Stimulated activated CD4-positive, alpha-beta T cell treated with anti-CD3 and anti-CD28 coated beads, TNF-alpha, amount 100 ng/mL, for 24 hours (primary cell): ENCODE results near the gene NTPCR.
"Not testable (repeated sequence)": the region's sequence is repeated elsewhere in the genome, so short reads cannot be mapped to it uniquely, and the experiment has no call there.

ENCODE experiments used
- DNase-seq, 3 experiments: peaks; one replicate each; pipeline ENCODE4 v3.0.0-alpha.2; 2020; ENCODE audit warnings: low read depth in 3 of 3

The NTPCR gene

GRCh38 chr1:232927166-232927565 is 23.2 kb upstream of the NTPCR start:
- not testable (repeated sequence) for DNase-seq

GRCh38 chr1:232927830-232928505 is 22.4 kb upstream of the NTPCR start:
- no peak for DNase-seq

DNA sequence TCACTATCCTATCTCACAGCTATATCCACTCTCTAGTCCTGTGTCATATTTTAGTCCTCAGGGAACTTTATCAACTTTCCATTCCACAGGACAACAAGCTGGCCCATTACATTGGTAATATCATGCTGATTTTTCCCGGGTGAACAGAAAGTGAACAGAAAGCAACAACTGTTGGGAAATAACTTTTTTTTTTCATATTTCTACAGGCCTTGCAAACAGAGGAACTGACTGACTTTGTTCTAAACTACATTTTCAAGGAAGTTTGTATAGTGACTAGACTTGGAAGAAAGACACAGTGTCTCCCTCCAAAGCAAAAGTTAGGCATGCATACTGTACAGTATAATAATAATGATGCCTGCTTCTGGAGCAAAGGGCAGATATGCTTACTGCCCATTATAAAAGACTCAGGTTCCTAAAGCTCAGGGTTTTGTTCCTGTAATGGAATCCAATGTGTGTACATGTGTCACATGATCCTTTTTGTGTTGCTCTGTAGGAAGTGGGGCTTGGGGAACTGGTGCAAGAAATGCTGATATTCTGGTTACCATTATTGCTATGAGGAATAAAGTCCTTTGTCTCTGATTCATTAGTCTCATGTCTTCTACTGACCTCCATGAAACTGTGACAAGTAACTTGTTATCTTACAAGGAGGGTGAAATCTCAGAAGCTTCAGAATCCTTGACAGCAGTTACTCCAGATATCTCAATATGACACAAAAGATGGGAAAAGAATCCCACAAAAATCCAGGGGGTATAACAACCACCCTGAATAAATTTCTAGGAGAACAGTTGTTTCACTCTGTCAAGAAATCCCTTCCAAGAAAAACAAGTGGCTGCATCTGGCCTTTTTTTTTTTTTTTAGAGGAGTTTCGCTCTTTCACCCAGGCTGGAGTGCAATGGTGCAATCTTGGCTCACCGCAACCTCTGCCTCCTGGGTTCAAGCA is 17.7 kb upstream of the NTPCR start:
- DNase-seq: no peak

- DNase-seq: no peak
Measured at GRCh38 chr1:232936941-232937340, 13.5 kb upstream of the NTPCR start.

DNA sequence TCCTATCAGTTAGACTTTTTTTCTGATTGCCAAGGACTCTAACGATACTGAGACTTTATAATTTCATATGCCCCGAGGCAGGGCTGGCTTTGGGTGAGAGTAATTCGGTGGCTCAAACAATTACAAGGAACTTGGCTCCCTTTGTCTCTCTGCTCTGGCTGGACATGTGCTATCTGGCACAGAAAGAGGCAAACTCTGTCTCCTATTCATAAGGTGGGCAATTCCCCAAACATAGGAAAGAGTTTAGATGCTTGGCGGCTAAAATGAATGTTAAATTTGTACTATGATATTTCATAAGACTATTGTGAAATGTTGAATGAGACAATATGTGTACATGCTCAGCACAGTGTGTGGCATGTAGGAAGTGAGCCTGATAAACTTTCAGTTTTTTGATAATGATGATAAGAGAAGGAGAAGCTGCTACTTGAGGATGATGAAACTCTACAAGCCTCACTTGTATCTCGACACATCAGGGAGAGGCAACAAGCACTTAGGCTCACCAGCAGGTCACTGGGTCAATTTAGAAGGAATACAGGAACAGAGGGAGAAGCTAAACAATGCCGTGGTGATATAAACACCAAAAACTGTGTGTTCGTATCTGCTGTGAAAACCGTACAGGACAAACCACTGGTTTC is 12.6 kb upstream of the NTPCR start:
- DNase-seq: no peak

DNA sequence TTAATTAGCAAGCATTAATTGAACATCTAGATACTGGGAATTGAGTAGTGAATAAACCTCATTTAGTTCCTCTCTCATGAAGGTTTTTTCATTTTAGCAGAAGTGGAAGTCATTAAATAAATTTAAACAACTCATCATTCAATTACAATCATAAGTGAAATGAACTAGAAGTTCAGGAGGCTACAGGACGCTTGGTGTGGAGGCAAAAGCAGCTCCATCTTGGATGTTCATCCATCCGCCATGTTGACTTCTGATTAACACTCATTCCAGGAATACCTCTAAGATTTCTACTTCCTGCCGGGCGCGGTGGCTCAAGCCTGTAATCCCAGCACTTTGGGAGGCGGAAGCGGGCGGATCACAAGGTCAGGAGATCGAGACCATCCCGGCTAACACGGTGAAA is 11.5 kb upstream of the NTPCR start:
- no peak for DNase-seq

DNA sequence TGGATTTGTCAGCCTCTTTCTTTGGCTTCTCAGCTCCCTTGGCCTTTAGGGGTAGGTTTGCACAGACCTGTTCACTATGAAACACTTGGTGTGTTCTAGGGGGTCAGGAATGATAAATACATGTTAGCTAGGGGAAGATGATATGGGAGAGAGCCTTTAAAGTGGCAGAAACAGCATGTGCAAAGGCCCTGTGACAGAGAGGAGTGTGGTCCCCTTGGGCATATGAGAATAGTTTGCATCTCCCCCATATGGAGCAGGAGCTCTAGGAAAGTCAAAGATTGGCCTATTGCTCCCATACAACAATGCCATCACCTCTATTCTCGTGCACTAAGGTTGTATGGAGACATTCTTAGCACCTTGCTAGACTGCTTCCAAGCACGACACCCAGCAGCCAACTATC is 10.7 kb upstream of the NTPCR start:
- DNase-seq: no peak

DNA sequence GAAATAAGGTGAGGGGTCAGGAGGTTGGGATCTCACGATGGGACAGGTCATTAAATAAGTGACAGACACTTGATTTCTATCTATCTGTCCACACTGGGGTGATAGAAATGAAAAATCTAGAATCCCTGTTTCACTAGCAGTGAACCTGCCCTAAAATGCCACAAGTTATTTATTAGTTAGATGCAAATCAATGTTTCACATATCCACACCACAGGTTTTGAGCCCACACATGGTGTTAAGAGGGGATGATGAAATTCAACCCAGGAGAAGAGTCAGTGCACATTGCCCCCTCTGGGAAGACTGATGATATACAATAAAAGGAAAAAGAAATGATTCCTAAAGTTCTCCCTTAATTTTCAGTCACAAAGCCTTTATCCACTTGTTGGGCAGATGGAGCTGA is 10.1 kb upstream of the NTPCR start:
- DNase-seq: no peak

DNA sequence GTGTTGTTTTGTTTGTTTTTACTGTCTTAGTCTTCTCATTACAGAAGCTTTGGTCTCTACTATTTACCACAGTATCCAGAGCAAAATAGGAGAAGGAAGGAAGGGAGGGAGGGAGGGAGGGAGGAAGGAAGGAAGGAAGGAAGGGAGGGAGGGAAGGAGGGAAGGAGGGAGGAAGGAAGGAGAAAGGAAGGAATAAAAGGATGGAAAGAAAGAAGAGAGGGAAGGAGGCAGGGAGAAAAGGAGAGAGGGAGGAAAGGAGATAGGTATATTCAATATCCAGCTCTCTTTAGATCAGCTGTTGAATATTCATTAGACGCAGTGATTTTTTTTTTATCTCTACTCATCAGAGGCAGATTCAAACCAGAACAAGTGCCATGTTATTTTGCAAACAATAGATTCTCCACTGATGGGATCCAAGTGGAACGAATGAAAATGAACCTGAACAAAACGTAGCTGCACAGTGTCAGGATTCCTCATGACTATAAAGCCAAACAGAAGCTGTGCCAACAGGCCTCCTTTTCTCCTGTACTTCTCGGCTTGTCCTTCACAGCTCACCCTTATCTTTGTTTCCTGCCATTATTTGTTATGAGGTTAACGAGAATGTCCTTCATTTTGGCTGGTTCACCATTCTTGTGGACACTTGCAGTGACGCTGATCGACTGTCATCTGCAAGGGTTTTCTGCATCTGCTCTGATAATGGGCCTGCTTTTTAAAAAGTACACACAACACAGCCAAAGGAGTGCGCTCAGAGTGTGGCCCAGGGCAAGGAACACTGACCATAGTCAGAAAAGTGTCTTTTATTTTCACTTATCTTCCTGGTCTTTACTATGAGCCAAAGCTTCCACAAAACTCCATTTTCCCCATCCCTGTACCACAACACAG is 7.8 kb upstream of the NTPCR start:
- DNase-seq: no peak

DNA sequence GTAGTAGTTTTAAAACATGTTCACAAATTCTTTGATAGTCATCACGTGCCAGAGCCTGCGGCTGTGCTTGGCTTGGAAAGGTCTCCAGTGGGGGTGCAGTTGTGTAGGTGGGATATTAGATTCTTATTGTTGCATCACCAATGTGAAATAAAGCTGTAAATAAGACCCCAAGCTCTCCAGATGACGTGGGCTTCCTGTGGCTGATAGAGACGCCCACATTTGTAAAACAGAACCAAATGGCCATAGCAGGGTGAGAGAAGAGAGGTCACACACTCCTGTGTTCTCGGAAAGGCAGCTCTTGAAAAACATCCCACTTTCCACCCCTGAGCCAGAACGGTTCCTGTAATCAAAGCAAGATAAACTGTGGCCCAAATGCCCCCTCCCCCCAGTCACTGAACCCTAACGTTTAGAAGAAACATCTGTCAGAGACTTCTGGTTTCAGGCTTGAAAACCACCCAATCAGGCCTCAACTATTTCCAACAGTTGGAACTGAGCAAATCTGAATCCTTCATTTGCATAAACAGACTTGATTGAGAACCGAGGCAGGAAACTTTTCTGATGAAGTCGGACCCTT is 6.6 kb upstream of the NTPCR start:
- DNase-seq: no peak

DNA sequence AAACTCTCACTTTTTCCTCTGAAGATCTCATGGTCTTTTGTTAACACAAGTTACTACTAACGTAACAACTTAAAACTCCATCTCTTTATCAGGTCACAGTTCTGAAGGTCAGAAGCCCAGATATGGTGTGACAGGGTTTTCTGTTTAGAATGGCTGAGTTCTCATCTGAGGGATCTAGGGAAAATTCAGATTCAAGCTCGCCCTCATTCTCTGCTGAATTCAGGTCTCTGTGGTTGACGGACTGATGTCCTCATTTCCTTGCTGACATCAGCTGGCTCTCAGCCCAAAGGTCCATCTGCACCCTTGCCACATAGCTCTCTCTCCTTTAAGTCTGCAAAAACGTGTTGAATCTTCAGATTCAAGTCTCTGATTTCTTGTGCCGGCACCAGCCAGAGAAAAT is 6.1 kb upstream of the NTPCR start:
- no peak for DNase-seq

GRCh38 chr1:232949636-232950196 is 695 bp upstream of the NTPCR start:
- DNase-seq: no peak

GRCh38 chr1:232951180-232951579 is 769 bp downstream of the NTPCR start:
- DNase-seq: no peak

DNA sequence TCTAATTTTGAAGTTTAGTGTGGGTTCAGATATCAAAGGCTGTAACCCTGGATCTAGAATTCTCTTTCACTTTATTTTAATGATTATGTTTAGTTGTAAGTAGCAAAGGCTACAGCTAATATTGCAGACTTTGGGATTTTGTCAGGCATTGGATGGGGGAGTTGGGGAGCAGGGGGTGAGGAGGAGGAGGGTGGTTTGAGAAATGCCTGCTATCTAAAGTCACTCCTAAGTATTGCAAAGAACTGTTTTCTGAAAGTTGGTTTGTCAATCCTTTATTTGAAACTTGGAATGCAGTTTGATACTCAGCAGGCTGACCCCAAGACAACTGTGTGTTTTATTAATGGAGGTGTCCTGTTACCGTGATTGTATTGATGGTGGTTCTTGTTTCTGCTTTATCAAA is 1.2 kb downstream of the NTPCR start:
- no peak for DNase-seq

DNA sequence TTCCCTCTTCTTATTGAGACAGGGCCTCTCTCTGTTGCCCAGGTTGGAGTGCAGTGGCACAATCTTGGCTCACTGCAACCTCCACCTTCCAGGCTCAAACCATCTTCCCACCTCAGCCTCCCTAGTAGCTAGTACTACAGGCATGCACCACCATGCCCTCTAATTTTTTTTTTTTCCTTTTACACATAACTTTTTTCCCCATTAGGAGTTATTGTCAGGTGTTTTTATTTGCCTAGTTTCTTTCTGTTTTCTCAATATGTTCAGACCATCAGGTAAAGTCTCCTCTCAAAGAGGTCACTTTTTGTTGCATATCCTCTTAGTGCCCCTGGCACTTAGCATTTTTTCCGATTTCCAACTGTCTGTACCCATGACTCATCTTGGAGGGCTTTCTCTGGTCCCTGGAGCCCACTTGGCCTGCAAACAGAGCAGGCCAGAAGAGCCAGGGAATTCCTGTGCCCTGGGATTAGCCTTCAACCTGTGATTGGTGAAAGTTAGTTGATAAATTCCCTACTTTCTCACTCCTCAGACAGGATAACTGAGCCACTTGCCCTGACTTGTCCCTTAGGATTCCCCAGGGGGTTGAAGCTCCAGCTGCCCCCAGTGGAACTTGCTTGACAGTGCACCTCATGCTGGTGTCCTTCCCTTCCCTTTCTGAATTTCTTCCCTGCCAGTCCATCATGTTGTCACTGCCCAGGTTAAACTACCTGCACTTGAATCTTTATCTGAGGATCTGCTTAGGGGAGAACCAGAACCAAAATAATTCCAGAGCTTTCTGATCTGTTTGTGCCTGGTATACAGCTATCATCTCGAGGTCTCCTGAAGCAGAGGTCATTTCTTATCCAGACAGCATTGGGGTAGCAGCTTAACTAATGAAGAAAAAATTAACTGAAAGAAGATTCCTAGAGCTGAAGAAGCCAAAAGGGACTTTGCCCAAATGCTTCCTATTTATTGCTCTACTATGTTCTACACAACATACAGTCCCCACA is 2.4 kb downstream of the NTPCR start:
- DNase-seq: no peak

DNA sequence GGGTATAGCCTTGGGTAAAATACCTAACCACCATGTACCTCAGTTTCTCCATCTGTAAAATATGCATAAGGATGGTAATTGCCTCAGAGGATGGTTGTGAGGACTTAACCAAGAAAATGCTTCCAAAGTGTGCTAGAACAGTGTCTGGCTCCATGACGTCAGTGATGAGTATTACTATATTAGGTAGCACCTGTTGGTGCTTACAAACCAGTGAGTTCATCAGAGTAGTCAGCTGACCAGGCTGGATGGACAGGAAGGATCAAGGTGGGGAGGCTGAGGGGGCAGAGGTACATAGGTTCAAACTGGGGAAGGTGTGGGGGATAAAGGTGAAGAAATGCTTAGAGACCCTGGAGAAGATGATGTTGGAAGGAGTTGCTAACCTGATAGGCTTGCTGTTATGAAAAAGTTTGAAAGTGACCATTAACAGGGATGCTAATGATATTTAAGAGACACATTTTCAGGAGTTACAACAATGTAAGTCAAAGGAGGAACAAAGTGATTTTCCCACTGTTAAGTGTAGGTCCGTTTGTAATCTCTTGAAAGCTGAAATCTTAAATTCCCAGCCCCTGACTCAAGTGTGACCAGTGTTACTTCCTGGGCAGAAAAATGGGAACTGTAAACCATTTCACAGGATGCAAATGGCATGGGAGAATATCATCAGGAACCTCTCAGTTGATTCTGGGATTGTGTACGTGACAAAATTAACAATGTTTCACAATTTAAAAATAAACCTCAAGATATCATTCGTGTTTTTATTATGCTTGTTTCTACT is 4.4 kb downstream of the NTPCR start:
- DNase-seq: no peak

DNA sequence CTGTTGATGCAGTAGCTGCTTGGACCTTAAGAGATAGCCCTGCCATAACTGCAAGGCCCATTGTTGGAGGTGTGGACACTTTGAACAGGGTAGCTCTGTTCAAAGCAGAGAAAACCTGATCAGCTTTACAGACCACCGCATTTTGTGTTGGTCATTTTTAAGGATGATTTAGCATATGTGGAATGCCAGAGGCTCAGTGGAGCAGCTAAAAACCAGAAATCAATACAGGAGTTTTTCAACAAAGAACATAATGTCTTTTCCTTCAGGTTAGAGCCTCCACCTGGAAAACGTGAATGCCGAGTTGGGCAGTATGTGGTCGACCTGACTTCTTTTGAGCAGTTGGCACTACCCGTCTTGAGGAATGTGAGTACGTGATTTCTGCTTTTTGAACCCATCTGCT is 5.7 kb downstream of the NTPCR start:
- DNase-seq: no peak

- DNase-seq: no peak
Measured at GRCh38 chr1:232958067-232958466, 7.7 kb downstream of the NTPCR start.
